K562 (cell line): Measurements from ENCODE around the gene TUBA1A. TPM values are rescaled to one million over a fixed set of nuclear protein-coding genes. Genes with fewer than 3 reads are reported as not detected.

Source experiments
- ATF1 ChIP-seq, 2 experiments: fragments of 450-650 bp in 1 of 2; IDR thresholded peaks; 2 replicates each; pipeline ENCODE4 v1.6.1; 2016; ENCODE audit warnings: missing compliant biosample characterization in 1 of 2, missing genetic modification characterization in 1 of 2
- CHD2 ChIP-seq: IDR thresholded peaks from 2 replicates; pipeline ENCODE4 v1.6.1; 2011; ENCODE audit warnings: low read depth, low read length
- CHD4 ChIP-seq: fragments of 200-600 bp; sonication (generic); IDR thresholded peaks from 3 replicates; pipeline ENCODE4 v1.6.1; 2012; ENCODE audit warnings: low read depth, mild to moderate bottlenecking, mixed read lengths, low read length, inconsistent platforms; ENCODE audit not compliant: insufficient read depth, insufficient replicate concordance, poor library complexity, severe bottlenecking
- DIDO1 ChIP-seq: fragments of 450-650 bp; IDR thresholded peaks from 2 replicates; pipeline ENCODE4 v1.6.1; 2016; ENCODE audit warnings: low read depth, missing biosample characterization, missing genetic modification characterization
- ESRRA ChIP-seq: fragments of 450-650 bp; IDR thresholded peaks from 2 replicates; pipeline ENCODE4 v1.6.1; 2014; ENCODE audit warnings: low read depth, mild to moderate bottlenecking, moderate library complexity, borderline replicate concordance
- FOXK1 ChIP-seq: sonication (generic); formaldehyde crosslinking; IDR thresholded peaks from 2 replicates; pipeline ENCODE4 v1.8.0; 2022; ENCODE audit warnings: missing genetic modification reagents, mild to moderate bottlenecking, borderline replicate concordance
- HDAC8 ChIP-seq: fragments of 450-650 bp; IDR thresholded peaks from 2 replicates; pipeline ENCODE4 v1.6.1; 2016; ENCODE audit warnings: mild to moderate bottlenecking, missing genetic modification characterization, moderate library complexity, missing compliant biosample characterization
- MTA2 ChIP-seq: fragments of 450-650 bp; IDR thresholded peaks from 2 replicates; pipeline ENCODE4 v1.6.1; 2016; ENCODE audit warnings: low read depth
- NONO ChIP-seq, 2 experiments: fragments of 200-400 bp in 1 of 2; fragments of 450-650 bp in 1 of 2; formaldehyde crosslinking in 1 of 2; IDR thresholded peaks; 2 replicates each; pipeline ENCODE4 v1.6.1; 2017; ENCODE audit warnings: low read depth in 2 of 2, mild to moderate bottlenecking in 2 of 2, moderate library complexity in 2 of 2, low read length in 1 of 2
- NRF1 ChIP-seq, 2 experiments: fragments of 450-650 bp; IDR thresholded peaks in 1 of 2; conservative IDR thresholded peaks in 1 of 2; 2 replicates each; pipeline ENCODE4 v1.6.1; 2014; ENCODE audit warnings: mild to moderate bottlenecking in 2 of 2
- POLR2AphosphoS5 ChIP-seq: IDR thresholded peaks from 2 replicates; pipeline ENCODE4 v1.6.1; 2011; ENCODE audit warnings: mild to moderate bottlenecking, low read depth, low read length, moderate library complexity; ENCODE audit not compliant: control insufficient read depth, insufficient read depth
- RFX5 ChIP-seq: IDR thresholded peaks from 2 replicates; pipeline ENCODE4 v1.6.1; 2011; ENCODE audit warnings: low read depth, mild to moderate bottlenecking, improper control_type of control experiment, low read length
- RHOXF2B ChIP-seq: fragments of 250-450 bp; sonication (Bioruptor Pico); conservative IDR thresholded peaks from 2 replicates; pipeline ENCODE4 v1.5.1; 2021
- SNIP1 ChIP-seq: fragments of 450-650 bp; IDR thresholded peaks from 2 replicates; pipeline ENCODE4 v1.7.1; 2017; ENCODE audit warnings: low read depth, mild to moderate bottlenecking
- TAF7 ChIP-seq: fragments of 450-650 bp; IDR thresholded peaks from 2 replicates; pipeline ENCODE4 v1.6.1; 2016; ENCODE audit warnings: missing genetic modification characterization, missing compliant biosample characterization
- TAL1 ChIP-seq: fragments of 450-650 bp; IDR thresholded peaks from 2 replicates; pipeline ENCODE4 v1.6.1; 2016; ENCODE audit warnings: mild to moderate bottlenecking
- ZFPM2 ChIP-seq: fragments of 250-450 bp; sonication (Bioruptor Pico); IDR thresholded peaks from 2 replicates; pipeline ENCODE4 v1.5.1; 2022; ENCODE audit warnings: mild to moderate bottlenecking
- ZNF140 ChIP-seq: fragments of 250-450 bp; sonication (Bioruptor Pico); IDR thresholded peaks from 2 replicates; pipeline ENCODE4 v1.8.0; 2021; ENCODE audit warnings: moderate library complexity, mild to moderate bottlenecking, inconsistent platforms
- ZNF239 ChIP-seq: fragments of 250-450 bp; sonication (Bioruptor Pico); IDR thresholded peaks from 2 replicates; pipeline ENCODE4 v1.4.0; 2020; ENCODE audit warnings: mild to moderate bottlenecking
- polyA plus RNA-seq, 8 experiments: library from polyadenylated mRNA; depleted of rRNA in 4 of 8; stranded (reverse) in 5 of 8; unstranded in 3 of 8; fragments of >200 nt; fragmentation: Nextera tagmentation in 2 of 8; fragmentation: Illumina TruSeq in 1 of 8; extraction: Ambion mirVana in 2 of 8; extraction: Trizol in 1 of 8; gene quantifications; 2 replicates each; pipeline versions ENCODE4 v1.2.1 to v1.2.3, GENCODE V29; 2011 to 2014; ENCODE audit warnings: inconsistent platforms in 1 of 8, missing spikeins in 1 of 8
- total RNA-seq, 7 experiments: library from RNA; depleted of rRNA in 6 of 7; stranded (reverse); fragments of >200 nt in 6 of 7; fragmentation: Illumina TruSeq in 2 of 7; extraction: Trizol in 2 of 7; gene quantifications; 2 replicates each; pipeline versions ENCODE4 v1.2.1 to v1.2.3, GENCODE V29; 2011 to 2021; ENCODE audit warnings: low replicate concordance in 1 of 7
- TF ChIP-seq, protein P1 (sequence below), 2 experiments: IDR thresholded peaks; 2 replicates each; pipeline ENCODE4 v1.6.1; 2012; ENCODE audit warnings: improper control_type of control experiment in 2 of 2, low read depth in 2 of 2, low read length in 2 of 2, borderline replicate concordance in 1 of 2
- TF ChIP-seq, protein P2 (sequence below), 2 experiments: fragments of 250-450 bp in 1 of 2; fragments of 450-650 bp in 1 of 2; sonication (Bioruptor Pico) in 1 of 2; IDR thresholded peaks; 2 replicates each; pipeline versions ENCODE4 v1.6.1 to v1.8.0; 2016 to 2021; ENCODE audit warnings: mild to moderate bottlenecking in 2 of 2, moderate library complexity in 2 of 2, missing compliant biosample characterization in 1 of 2, missing genetic modification characterization in 1 of 2
- TF ChIP-seq, protein P3 (sequence below): fragments of 250-450 bp; sonication (Bioruptor Pico); IDR thresholded peaks from 2 replicates; pipeline ENCODE4 v1.4.0; 2020
- TF ChIP-seq, protein P4 (sequence below): fragments of 200-800 bp; sonication (Bioruptor generic); IDR thresholded peaks from 2 replicates; pipeline ENCODE4 v1.6.1; 2017; ENCODE audit warnings: missing genetic modification characterization, missing compliant biosample characterization

Gene TUBA1A
- total and polyA plus RNA-seq, 9 of the 15 experiments (the other 6 are each of a cell fraction or from before 2014, with no cell fraction given): 7.4 to 45.1 (median 11.9) TPM

DNA sequence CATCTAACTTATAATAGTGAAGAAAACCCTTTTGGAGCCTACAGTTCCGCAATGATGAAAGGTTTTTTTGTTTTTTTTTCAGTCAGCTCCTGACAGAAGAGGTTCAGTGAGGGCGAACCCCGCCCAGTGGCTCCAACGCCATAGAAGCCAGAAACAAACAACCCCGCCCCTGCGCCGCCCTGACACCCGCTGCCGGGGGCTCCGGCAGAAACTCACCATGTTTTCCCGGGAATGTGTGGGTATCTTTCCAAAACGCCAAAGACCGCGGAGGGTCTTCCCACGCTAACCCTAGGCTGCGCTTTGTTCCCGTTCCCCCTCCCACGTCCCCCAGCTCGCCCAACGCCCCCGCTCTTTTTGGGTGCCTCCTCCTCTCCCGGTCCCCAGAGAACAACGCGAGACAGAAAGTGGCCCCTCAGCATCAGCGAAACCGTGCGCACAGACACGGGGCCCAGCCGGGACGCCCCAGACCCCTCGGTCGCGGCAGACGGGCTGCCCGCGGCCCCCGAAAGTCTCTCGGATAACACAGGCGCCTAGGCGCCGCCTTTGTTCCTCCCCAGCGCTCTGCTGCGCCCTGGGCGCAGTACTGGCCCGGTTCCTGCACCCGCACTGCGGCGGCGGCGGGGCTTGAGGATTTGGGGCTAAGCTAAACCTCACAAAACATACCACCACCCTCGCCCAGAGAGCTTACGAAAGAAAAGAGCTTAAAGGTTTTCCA is 522 bp downstream of the TUBA1A start (continued):
- TF ChIP-seq TAF7 (no peak), CHD2 (peak; percentile 64; the same call in 1 of the 2 replicates), ZNF140 (CRISPR knock-in tag) (no peak), CHD4 (no peak), HDAC8 (tag) (no peak), MTA2 (peak; percentile 50), RFX5 (no peak), POLR2AphosphoS5 (no peak), ATF1 (CRISPR knock-in tag; IDR thresholded peaks at IDR 0.05) (no peak), ATF1 (tag; IDR thresholded peaks at IDR 0.05) (0 out of 2 replicates have a peak, but pooled peaks have one; percentile 14), ZNF239 (CRISPR knock-in tag) (no peak), NRF1 (conservative IDR thresholded peaks at IDR 0.05 in 1 of 2, IDR thresholded peaks at IDR 0.05 in 1 of 2) (peak; percentile 58 to 59; a peak in 3 of 4 replicates), ESRRA (no peak), RHOXF2B (CRISPR knock-in tag) (no peak), SNIP1 (no peak), TAL1 (no peak), FOXK1 (CRISPR knock-in tag) (no peak), NONO (IDR thresholded peaks at IDR 0.05; ENCODE audit: low read depth in 2 of 2, low read length in 1 of 2) (no peak), ZFPM2 (CRISPR knock-in tag) (0 out of 2 replicates have a peak, but pooled peaks have one; percentile 63), DIDO1 (tag) (no peak)
- TF ChIP-seq, protein P1, sequence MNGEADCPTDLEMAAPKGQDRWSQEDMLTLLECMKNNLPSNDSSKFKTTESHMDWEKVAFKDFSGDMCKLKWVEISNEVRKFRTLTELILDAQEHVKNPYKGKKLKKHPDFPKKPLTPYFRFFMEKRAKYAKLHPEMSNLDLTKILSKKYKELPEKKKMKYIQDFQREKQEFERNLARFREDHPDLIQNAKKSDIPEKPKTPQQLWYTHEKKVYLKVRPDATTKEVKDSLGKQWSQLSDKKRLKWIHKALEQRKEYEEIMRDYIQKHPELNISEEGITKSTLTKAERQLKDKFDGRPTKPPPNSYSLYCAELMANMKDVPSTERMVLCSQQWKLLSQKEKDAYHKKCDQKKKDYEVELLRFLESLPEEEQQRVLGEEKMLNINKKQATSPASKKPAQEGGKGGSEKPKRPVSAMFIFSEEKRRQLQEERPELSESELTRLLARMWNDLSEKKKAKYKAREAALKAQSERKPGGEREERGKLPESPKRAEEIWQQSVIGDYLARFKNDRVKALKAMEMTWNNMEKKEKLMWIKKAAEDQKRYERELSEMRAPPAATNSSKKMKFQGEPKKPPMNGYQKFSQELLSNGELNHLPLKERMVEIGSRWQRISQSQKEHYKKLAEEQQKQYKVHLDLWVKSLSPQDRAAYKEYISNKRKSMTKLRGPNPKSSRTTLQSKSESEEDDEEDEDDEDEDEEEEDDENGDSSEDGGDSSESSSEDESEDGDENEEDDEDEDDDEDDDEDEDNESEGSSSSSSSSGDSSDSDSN (IDR thresholded peaks at IDR 0.05; ENCODE audit: borderline replicate concordance in 1 of 2, low read depth in 2 of 2, low read length in 2 of 2): peak; percentile 74 to 87; a peak in 2 of 4 replicates
- TF ChIP-seq, protein P2, sequence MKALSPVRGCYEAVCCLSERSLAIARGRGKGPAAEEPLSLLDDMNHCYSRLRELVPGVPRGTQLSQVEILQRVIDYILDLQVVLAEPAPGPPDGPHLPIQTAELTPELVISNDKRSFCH (CRISPR knock-in tag; IDR thresholded peaks at IDR 0.05): no peak
- TF ChIP-seq, protein P2 (tag; IDR thresholded peaks at IDR 0.05): no peak
- TF ChIP-seq, protein P3, sequence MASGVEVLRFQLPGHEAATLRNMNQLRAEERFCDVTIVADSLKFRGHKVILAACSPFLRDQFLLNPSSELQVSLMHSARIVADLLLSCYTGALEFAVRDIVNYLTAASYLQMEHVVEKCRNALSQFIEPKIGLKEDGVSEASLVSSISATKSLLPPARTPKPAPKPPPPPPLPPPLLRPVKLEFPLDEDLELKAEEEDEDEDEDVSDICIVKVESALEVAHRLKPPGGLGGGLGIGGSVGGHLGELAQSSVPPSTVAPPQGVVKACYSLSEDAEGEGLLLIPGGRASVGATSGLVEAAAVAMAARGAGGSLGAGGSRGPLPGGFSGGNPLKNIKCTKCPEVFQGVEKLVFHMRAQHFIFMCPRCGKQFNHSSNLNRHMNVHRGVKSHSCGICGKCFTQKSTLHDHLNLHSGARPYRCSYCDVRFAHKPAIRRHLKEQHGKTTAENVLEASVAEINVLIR (CRISPR knock-in tag): no peak
- TF ChIP-seq, protein P4, sequence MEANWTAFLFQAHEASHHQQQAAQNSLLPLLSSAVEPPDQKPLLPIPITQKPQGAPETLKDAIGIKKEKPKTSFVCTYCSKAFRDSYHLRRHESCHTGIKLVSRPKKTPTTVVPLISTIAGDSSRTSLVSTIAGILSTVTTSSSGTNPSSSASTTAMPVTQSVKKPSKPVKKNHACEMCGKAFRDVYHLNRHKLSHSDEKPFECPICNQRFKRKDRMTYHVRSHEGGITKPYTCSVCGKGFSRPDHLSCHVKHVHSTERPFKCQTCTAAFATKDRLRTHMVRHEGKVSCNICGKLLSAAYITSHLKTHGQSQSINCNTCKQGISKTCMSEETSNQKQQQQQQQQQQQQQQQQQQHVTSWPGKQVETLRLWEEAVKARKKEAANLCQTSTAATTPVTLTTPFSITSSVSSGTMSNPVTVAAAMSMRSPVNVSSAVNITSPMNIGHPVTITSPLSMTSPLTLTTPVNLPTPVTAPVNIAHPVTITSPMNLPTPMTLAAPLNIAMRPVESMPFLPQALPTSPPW (CRISPR knock-in tag): peak; percentile 85
